ENCODE data around the gene DCAF6. TPM values are rescaled to one million over a fixed set of nuclear protein-coding genes. Genes with fewer than 3 reads are reported as not detected.

The DCAF6 gene
- total RNA-seq, 1 donor from 2014 or later: 28.6 TPM

DNA sequence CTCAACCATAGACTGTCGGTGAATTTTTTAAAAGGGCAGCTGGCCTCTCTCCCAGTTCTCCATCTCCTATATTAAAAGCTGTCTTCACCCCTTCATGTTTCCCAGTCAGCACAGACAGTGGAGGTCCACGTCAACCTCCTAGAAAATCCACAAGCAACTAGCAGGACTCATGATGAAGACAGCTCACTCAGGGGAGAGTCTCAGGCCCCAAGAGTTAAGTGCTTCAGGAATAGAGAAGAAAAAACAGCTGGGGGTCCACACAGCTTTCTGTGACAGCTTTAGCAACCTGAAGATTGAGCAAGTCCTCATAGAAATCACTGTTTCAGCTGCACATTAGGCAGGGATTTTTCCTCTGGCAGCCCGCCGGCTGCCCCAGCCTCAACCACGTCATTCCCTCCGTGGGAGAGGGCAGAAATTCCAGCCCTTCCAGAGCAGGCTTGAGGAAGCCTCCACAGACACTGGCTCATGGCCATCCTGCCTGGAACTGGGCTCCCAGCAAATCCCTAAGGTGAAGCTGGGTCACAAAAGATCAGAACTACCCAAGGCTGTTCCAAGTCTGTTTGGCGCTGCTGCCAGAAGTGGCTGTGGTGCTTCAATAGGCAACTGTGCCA lies 185.0 kb downstream of the DCAF6 start:
- Histone ChIP-seq H3K27me3 (no peaks in the 10 kb centered on the region), H3K9ac (no peak overlapping the region), H3F3A (ENCODE audit: low read depth) (no peaks in the 10 kb centered on the region), H3K4me2 (no peak overlapping the region), H3K4me3 (no peak overlapping the region), H3K4me1 (no peaks in the 10 kb centered on the region), H2AFZ (replicated peaks) (no peak overlapping the region), H3K36me3 (no peaks in the 10 kb centered on the region), H3K79me2 (ENCODE audit: low read depth) (peaks cover 55% of the 10 kb centered on the region), H4K20me1 (ENCODE audit: low read depth) (peaks cover 5% of the 10 kb centered on the region), H3K27ac (no peak overlapping the region), H3K9me3 (ENCODE audit: low read depth) (no peaks in the 10 kb centered on the region)
- peaks cover 29% of the 10 kb centered on the region for H3K9me3 Mint-ChIP-seq
- peaks cover 64% of the 10 kb centered on the region for H3K36me3 Mint-ChIP-seq
- no peak for DNase-seq (ENCODE audit: low spot score)
- H3K4me3 Mint-ChIP-seq: no peak overlapping the region
- no peak overlapping the region for H3K27ac Mint-ChIP-seq
- peaks cover 5% of the 10 kb centered on the region for H3K4me1 Mint-ChIP-seq
- H3K27me3 Mint-ChIP-seq (ENCODE audit: insufficient read depth, low read depth): peaks cover 8% of the 10 kb centered on the region
- no peak for TF ChIP-seq CTCF (IDR thresholded peaks at IDR 0.05)
- no peak for TF ChIP-seq EZH2phosphoT487 (IDR thresholded peaks at IDR 0.05)
- TF ChIP-seq EZH2 (IDR thresholded peaks at IDR 0.05): no peak

GRCh38 chr1:168125051-168125450 lies 188.6 kb downstream of the DCAF6 start:
- H3K4me3 Mint-ChIP-seq: no peak overlapping the region

More at GRCh38 chr1:168125051-168125450, 188.6 kb downstream of the DCAF6 start:
- TF ChIP-seq EZH2phosphoT487 (IDR thresholded peaks at IDR 0.05) (no peak), CTCF (IDR thresholded peaks at IDR 0.05) (no peak)
- Histone ChIP-seq H3K79me2 (ENCODE audit: low read depth) (peaks cover 70% of the 10 kb centered on the region), H3K36me3 (peaks cover 8% of the 10 kb centered on the region), H3K27ac (no peak overlapping the region), H3K4me1 (peaks cover 5% of the 10 kb centered on the region), H3F3A (ENCODE audit: low read depth) (no peaks in the 10 kb centered on the region), H3K9me3 (ENCODE audit: low read depth) (no peaks in the 10 kb centered on the region), H2AFZ (replicated peaks) (no peak overlapping the region), H3K4me3 (no peak overlapping the region), H4K20me1 (ENCODE audit: low read depth) (peaks cover 16% of the 10 kb centered on the region), H3K9ac (no peak overlapping the region), H3K4me2 (no peak overlapping the region), H3K27me3 (no peaks in the 10 kb centered on the region)
- Mint-ChIP-seq H3K4me1 (peaks cover 5% of the 10 kb centered on the region), H3K9me3 (peaks cover 28% of the 10 kb centered on the region), H3K27ac (no peak overlapping the region), H3K36me3 (peaks cover 69% of the 10 kb centered on the region), H3K27me3 (ENCODE audit: insufficient read depth, low read depth) (peaks cover 4% of the 10 kb centered on the region)
- no peak for DNase-seq (ENCODE audit: low spot score)

MicroRNAs encoded within 50 kb of the gene (microRNA counts, 767-probe panel; counts per million panel counts)
- 460 counts per million, percentile 90 among the panel's probes with 10 or more counts for microRNA hsa-miR-1255b-5p

Small RNAs within 50 kb of the gene (microRNA-seq; reads per million reads assigned to microRNA genes)
- gene MIR1255B2: not detected

Small RNAs within 50 kb of the gene (small RNA-seq; reads per million reads assigned to genes)
- gene MIR1255B2: not detected

Other genes with a start within 250 kb of the DCAF6 start
- gene MPZL1, start 214.7 kb upstream of the DCAF6 start, total RNA-seq (ENCODE audit: low replicate concordance): 121 and 125 TPM in 2 replicates
- gene ADCY10, start 22.5 kb upstream of the DCAF6 start, total RNA-seq (ENCODE audit: low replicate concordance): not detected in 2 replicates
- gene MPC2, start 389 bp downstream of the DCAF6 start, total RNA-seq (ENCODE audit: low replicate concordance): 33.6 and 56.8 TPM in 2 replicates
- gene GPR161, start 200.2 kb downstream of the DCAF6 start, total RNA-seq (ENCODE audit: low replicate concordance): 21.1 and 26.5 TPM in 2 replicates
- 28.1 and 52.9 TPM in 2 replicates for gene TIPRL, start 242.3 kb downstream of the DCAF6 start, total RNA-seq (ENCODE audit: low replicate concordance)